PC-9 (cell line): ENCODE results near the gene NUDT16L1.

ENCODE experiments used
- EZH2 ChIP-seq: fragments of 200-600 bp; sonication (generic); IDR thresholded peaks from 2 replicates; pipeline ENCODE4 v1.8.0; 2017; ENCODE audit warnings: antibody characterized with exemption, low read depth
- TF ChIP-seq, protein P1 (sequence below): fragments of 200-600 bp; sonication (generic); conservative IDR thresholded peaks from 2 replicates; pipeline ENCODE4 v1.6.1; 2017; ENCODE audit warnings: mixed run types, antibody characterized with exemption, mild to moderate bottlenecking, moderate library complexity

DNA sequence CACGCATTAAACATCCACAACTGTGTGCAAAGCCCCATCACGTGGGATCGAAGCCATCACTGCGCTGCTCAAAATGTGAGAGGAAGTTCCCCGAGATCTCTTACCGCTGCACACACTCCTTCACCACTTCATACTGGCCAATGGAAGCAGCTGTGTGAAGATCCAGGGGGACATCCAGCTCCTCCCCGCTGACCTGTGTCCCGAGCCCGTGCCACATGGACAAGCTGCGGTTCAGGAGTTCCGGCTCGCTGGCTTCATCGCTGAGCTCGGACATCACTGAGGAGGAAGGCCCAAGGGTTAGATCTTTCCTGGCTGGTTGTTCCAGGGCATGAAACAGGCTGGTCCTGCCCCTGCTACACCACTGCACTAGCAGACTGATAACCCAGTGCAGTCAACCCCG is 36.5 kb downstream of the NUDT16L1 start:
- no peak for TF ChIP-seq EZH2
- TF ChIP-seq, protein P1, sequence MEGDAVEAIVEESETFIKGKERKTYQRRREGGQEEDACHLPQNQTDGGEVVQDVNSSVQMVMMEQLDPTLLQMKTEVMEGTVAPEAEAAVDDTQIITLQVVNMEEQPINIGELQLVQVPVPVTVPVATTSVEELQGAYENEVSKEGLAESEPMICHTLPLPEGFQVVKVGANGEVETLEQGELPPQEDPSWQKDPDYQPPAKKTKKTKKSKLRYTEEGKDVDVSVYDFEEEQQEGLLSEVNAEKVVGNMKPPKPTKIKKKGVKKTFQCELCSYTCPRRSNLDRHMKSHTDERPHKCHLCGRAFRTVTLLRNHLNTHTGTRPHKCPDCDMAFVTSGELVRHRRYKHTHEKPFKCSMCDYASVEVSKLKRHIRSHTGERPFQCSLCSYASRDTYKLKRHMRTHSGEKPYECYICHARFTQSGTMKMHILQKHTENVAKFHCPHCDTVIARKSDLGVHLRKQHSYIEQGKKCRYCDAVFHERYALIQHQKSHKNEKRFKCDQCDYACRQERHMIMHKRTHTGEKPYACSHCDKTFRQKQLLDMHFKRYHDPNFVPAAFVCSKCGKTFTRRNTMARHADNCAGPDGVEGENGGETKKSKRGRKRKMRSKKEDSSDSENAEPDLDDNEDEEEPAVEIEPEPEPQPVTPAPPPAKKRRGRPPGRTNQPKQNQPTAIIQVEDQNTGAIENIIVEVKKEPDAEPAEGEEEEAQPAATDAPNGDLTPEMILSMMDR: no peak
